ENCODE data around the gene BRD3OS.

Gene BRD3OS, protein sequence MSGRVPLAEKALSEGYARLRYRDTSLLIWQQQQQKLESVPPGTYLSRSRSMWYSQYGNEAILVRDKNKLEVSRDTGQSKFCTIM

DNA sequence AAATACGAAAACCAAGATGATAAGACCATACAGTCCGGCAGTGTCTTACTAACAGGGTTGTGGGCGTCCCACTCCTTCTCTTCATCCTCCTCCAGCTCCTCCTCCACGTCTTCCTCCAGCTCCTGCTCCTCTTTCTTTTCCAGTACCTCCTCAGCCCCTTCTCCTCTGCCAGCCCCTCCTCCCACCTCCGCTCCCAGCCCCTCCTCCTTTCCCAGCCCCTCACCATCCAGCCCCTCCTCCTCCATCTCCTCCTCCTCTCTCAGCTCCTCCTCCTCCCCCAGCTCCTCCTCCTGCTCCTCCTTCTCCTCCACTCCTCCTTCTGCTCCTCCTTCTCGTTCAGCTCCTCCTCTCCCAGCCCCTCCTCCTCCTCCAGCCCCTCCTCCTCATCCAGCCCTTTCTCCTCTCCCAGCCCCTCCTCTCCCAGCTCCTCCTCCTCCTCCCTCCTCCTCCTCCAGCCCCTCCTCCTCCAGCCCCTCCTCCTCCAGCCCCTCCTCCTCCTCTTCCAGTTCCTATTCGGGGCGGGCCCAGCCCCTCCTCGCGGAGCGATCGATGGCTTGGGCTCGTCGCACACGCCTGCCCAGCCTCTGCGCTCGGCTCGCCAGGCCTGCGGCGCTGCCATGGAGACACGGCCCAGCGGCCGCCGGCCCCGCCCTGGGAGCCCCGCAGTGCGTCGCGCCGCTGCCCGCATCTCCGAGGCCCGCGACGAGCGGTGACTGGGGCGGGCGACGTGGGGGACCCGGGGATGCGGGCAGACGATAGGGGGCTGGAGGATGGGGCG lies at the start of gene BRD3OS:
Gene BRD3OS, plus strand, starts transcription at position 654 of the 778 bp plus-strand sequence. CDS start 1,267 bp downstream, outside the sequence.
- TF ChIP-seq, protein P1, sequence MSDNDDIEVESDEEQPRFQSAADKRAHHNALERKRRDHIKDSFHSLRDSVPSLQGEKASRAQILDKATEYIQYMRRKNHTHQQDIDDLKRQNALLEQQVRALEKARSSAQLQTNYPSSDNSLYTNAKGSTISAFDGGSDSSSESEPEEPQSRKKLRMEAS (IDR thresholded peaks at IDR 0.05), result peak; percentile 48; the same call in 1 of the 2 replicates
- TF ChIP-seq TEAD4 (IDR thresholded peaks at IDR 0.05) (0 out of 2 replicates have a peak, but pooled peaks have one; percentile 7), ZBTB7A (IDR thresholded peaks at IDR 0.05; ENCODE audit: low read depth) (no peak), YY1 (IDR thresholded peaks at IDR 0.05; ENCODE audit: low read depth) (peak; percentile 85)

- TF ChIP-seq USF1 (IDR thresholded peaks at IDR 0.05), result no peak
- no peak for TF ChIP-seq CEBPB (IDR thresholded peaks at IDR 0.05)
- TF ChIP-seq REST (IDR thresholded peaks at IDR 0.05; ENCODE audit: low read depth), result no peak
- no peak for TF ChIP-seq TEAD4 (IDR thresholded peaks at IDR 0.05)
Measured at GRCh38 chr9:133975511-133975910, 49.8 kb upstream of the BRD3OS start.

GRCh38 chr9:133976191-133976861 lies 49.0 kb upstream of the BRD3OS start:
- TF ChIP-seq TEAD4 (IDR thresholded peaks at IDR 0.05), result no peak
- no peak for TF ChIP-seq CREB1 (IDR thresholded peaks at IDR 0.05; ENCODE audit: low read depth)
- TF ChIP-seq RAD21 (IDR thresholded peaks at IDR 0.05; ENCODE audit: low read depth), result no peak
- no peak for TF ChIP-seq EP300 (IDR thresholded peaks at IDR 0.05; ENCODE audit: borderline replicate concordance)
- TF ChIP-seq USF1 (IDR thresholded peaks at IDR 0.05), result no peak
- TF ChIP-seq NFIC (IDR thresholded peaks at IDR 0.05), result no peak
- no peak for TF ChIP-seq CEBPB (IDR thresholded peaks at IDR 0.05)
- no peak for TF ChIP-seq YY1 (IDR thresholded peaks at IDR 0.05; ENCODE audit: low read depth)
- TF ChIP-seq TCF12 (IDR thresholded peaks at IDR 0.05; ENCODE audit: low read depth), result no peak
- no peak for TF ChIP-seq EGR1 (IDR thresholded peaks at IDR 0.05)
- TF ChIP-seq ZBTB7A (IDR thresholded peaks at IDR 0.05; ENCODE audit: low read depth), result no peak
- no peak for TF ChIP-seq FOXM1 (IDR thresholded peaks at IDR 0.05; ENCODE audit: borderline replicate concordance, low read depth)

DNA sequence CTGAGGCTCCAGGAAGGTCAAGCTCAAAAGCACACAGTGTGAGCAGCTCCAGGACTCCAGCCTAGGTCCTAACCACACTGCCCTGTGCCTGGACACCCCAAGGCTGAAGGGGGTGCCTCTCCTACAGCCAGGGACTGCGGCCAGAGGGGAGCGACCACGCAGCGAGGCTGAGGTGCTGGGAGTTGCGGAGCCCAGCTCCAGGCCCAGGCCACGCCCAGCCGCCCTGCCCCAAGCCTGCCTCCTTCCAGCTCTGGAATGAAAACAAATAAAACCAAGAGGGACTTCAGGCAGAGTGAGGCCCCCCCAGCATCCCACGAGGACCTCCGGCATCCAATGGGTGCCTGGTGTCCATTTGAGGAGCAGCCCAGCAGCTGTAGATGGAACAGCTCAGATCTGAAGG lies 48.4 kb upstream of the BRD3OS start:
- no peak for TF ChIP-seq YY1 (IDR thresholded peaks at IDR 0.05; ENCODE audit: low read depth)
- no peak for TF ChIP-seq REST (IDR thresholded peaks at IDR 0.05; ENCODE audit: low read depth)
- no peak for TF ChIP-seq CREB1 (IDR thresholded peaks at IDR 0.05; ENCODE audit: low read depth)
- TF ChIP-seq, protein P1 (IDR thresholded peaks at IDR 0.05), result no peak
- TF ChIP-seq EP300 (IDR thresholded peaks at IDR 0.05; ENCODE audit: borderline replicate concordance), result no peak
- TF ChIP-seq RAD21 (IDR thresholded peaks at IDR 0.05; ENCODE audit: low read depth), result no peak

- no peak for TF ChIP-seq TCF12 (IDR thresholded peaks at IDR 0.05; ENCODE audit: low read depth)
- no peak for TF ChIP-seq TEAD4 (IDR thresholded peaks at IDR 0.05)
- no peak for TF ChIP-seq RAD21 (IDR thresholded peaks at IDR 0.05; ENCODE audit: low read depth)
- TF ChIP-seq YY1 (IDR thresholded peaks at IDR 0.05; ENCODE audit: low read depth), result no peak
- TF ChIP-seq EP300 (IDR thresholded peaks at IDR 0.05; ENCODE audit: borderline replicate concordance), result no peak
- no peak for TF ChIP-seq REST (IDR thresholded peaks at IDR 0.05; ENCODE audit: low read depth)
- no peak for TF ChIP-seq USF1 (IDR thresholded peaks at IDR 0.05)
- no peak for TF ChIP-seq ZBTB7A (IDR thresholded peaks at IDR 0.05; ENCODE audit: low read depth)
- TF ChIP-seq CEBPB (IDR thresholded peaks at IDR 0.05), result no peak
- no peak for TF ChIP-seq FOXM1 (IDR thresholded peaks at IDR 0.05; ENCODE audit: borderline replicate concordance, low read depth)
- TF ChIP-seq, protein P1 (IDR thresholded peaks at IDR 0.05), result no peak
Measured at GRCh38 chr9:133977421-133978201, 47.7 kb upstream of the BRD3OS start.

Measured in Ishikawa (cell line).